Astrocyte (in vitro differentiated cells and primary cell): ENCODE measurements around the gene TBC1D14.

Source experiments
- EZH2 ChIP-seq: IDR thresholded peaks from 2 replicates; pipeline ENCODE4 v1.6.1; 2012; ENCODE audit warnings: mild to moderate bottlenecking, low read length, inconsistent platforms; ENCODE audit not compliant: insufficient read depth
- TF ChIP-seq, protein P1 (sequence below): IDR thresholded peaks from 2 replicates; pipeline ENCODE4 v1.5.1; 2011; ENCODE audit warnings: low read depth, mild to moderate bottlenecking, inconsistent platforms, low read length, moderate library complexity; ENCODE audit not compliant: insufficient read depth

DNA sequence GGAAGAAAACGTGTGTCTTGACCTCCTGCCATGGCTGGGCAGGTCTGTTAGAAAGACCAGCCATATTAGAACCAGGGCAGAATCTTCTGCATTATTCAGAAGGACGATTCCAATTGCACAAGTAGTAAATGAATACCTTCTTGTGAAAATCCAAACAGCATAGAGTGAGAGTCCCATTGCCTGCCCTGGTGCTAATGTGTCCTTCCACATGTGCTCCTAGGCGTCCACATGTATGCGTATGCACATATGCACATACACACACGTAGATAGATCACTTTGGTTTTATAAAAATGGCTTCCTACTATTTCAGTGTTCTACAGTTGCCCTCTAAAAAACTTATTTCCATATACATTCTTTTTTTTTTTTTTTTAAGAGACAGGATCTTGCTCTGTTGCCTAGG, 168.4 kb downstream of the TBC1D14 start:
- TF ChIP-seq, protein P1, sequence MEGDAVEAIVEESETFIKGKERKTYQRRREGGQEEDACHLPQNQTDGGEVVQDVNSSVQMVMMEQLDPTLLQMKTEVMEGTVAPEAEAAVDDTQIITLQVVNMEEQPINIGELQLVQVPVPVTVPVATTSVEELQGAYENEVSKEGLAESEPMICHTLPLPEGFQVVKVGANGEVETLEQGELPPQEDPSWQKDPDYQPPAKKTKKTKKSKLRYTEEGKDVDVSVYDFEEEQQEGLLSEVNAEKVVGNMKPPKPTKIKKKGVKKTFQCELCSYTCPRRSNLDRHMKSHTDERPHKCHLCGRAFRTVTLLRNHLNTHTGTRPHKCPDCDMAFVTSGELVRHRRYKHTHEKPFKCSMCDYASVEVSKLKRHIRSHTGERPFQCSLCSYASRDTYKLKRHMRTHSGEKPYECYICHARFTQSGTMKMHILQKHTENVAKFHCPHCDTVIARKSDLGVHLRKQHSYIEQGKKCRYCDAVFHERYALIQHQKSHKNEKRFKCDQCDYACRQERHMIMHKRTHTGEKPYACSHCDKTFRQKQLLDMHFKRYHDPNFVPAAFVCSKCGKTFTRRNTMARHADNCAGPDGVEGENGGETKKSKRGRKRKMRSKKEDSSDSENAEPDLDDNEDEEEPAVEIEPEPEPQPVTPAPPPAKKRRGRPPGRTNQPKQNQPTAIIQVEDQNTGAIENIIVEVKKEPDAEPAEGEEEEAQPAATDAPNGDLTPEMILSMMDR: no peak
- no peak for TF ChIP-seq EZH2
